GM23248 (cell line): ENCODE data around the gene RCSD1.

Source experiments
- EZH2 ChIP-seq: fragments of 200-600 bp; sonication (generic); IDR thresholded peaks from 2 replicates; pipeline ENCODE4 v1.6.1; 2018; ENCODE audit warnings: antibody characterized with exemption, mild to moderate bottlenecking; ENCODE audit not compliant: insufficient read depth, poor library complexity, severe bottlenecking
- EZH2phosphoT487 ChIP-seq: fragments of 200-600 bp; sonication (generic); IDR thresholded peaks from 2 replicates; pipeline ENCODE4 v1.6.1; 2018; ENCODE audit warnings: antibody characterized with exemption, moderate library complexity, mild to moderate bottlenecking, low read depth; ENCODE audit not compliant: insufficient read depth

GRCh38 chr1:167705250-167705649 lies 75.2 kb downstream of the RCSD1 start:
- no peak for TF ChIP-seq EZH2
- TF ChIP-seq EZH2phosphoT487, result no peak
